Smooth muscle cell (in vitro differentiated cells): ENCODE data around the gene GOLPH3. TPM values are rescaled to one million over a fixed set of nuclear protein-coding genes. Genes with fewer than 3 reads are reported as not detected.
"Not testable (repeated sequence)": the region's sequence is repeated elsewhere in the genome, so short reads cannot be mapped to it uniquely, and the experiment has no call there.

Experiments
- DNase-seq: peaks from one replicate; lab custom pipeline; 2025; ENCODE audit not compliant: unreplicated experiment; lab: John Stamatoyannopoulos, UW
- H2AFZ ChIP-seq: fragments of 200-600 bp; sonication (generic); 2 replicates; pipeline ENCODE4 v1.6.0; 2016; ENCODE audit warnings: antibody characterized with exemption, low read depth, mild to moderate bottlenecking
- H3F3A ChIP-seq: fragments of 200-600 bp; sonication (generic); 2 replicates; pipeline ENCODE4 v1.6.0; 2017; ENCODE audit warnings: antibody characterized with exemption, low read depth
- H3K27ac ChIP-seq: fragments of 200-600 bp; sonication (generic); 2 replicates; pipeline ENCODE4 v1.5.1; 2016; ENCODE audit warnings: low read depth, mild to moderate bottlenecking
- H3K27me3 ChIP-seq: fragments of 200-600 bp; sonication (generic); 2 replicates; pipeline ENCODE4 v1.6.1; 2016; ENCODE audit warnings: low read depth, mild to moderate bottlenecking
- H3K36me3 ChIP-seq: fragments of 200-600 bp; sonication (generic); 2 replicates; pipeline ENCODE4 v1.5.1; 2016; ENCODE audit warnings: low read depth
- H3K4me1 ChIP-seq: fragments of 200-600 bp; sonication (generic); 2 replicates; pipeline ENCODE4 v1.5.1; 2016; ENCODE audit warnings: low read depth
- H3K4me2 ChIP-seq: fragments of 200-600 bp; sonication (generic); 2 replicates; pipeline ENCODE4 v1.6.0; 2016; ENCODE audit warnings: mild to moderate bottlenecking
- H3K4me3 ChIP-seq: fragments of 200-600 bp; sonication (generic); 2 replicates; pipeline ENCODE4 v1.5.1; 2016; ENCODE audit warnings: mild to moderate bottlenecking
- H3K79me2 ChIP-seq: fragments of 200-600 bp; sonication (generic); 2 replicates; pipeline ENCODE4 v1.6.0; 2016; ENCODE audit warnings: low read depth, mild to moderate bottlenecking
- H3K9ac ChIP-seq: fragments of 200-600 bp; sonication (generic); 2 replicates; pipeline ENCODE4 v1.6.0; 2016; ENCODE audit warnings: low read depth
- H3K9me3 ChIP-seq: fragments of 200-600 bp; sonication (generic); replicated peaks from 2 replicates; pipeline ENCODE4 v1.5.1; 2016; ENCODE audit warnings: low read depth
- H4K20me1 ChIP-seq: fragments of 200-600 bp; sonication (generic); 2 replicates; pipeline ENCODE4 v1.6.0; 2016; ENCODE audit warnings: low read depth
- WGBS: methylation state at CpG from one replicate; pipeline ENCODE4 v1.1.7; 2016; ENCODE audit warnings: low lambda C conversion rate; 5-methylcytosine and 5-hydroxymethylcytosine counted together
- polyA plus RNA-seq: library from polyadenylated mRNA; unstranded; fragments of >200 nt; fragmentation: Nextera tagmentation; extraction: Ambion mirVana; gene quantifications from 2 replicates; pipeline ENCODE4 v1.2.1, GENCODE V29; 2016
- total RNA-seq: library from RNA; depleted of rRNA; stranded (reverse); fragments of >200 nt; gene quantifications from 2 replicates; pipeline ENCODE4 v1.2.3, GENCODE V29; 2014
- TF ChIP-seq, protein P1 (sequence below): fragments of 200-600 bp; sonication (generic); IDR thresholded peaks from 2 replicates; pipeline ENCODE4 v1.5.1; 2017; ENCODE audit warnings: borderline replicate concordance, mild to moderate bottlenecking, antibody characterized with exemption; ENCODE audit not compliant: insufficient read depth, poor library complexity, severe bottlenecking

The GOLPH3 gene
- total and polyA plus RNA-seq, 2 experiments from 2014 or later, result 95.3 to 108 TPM

DNA sequence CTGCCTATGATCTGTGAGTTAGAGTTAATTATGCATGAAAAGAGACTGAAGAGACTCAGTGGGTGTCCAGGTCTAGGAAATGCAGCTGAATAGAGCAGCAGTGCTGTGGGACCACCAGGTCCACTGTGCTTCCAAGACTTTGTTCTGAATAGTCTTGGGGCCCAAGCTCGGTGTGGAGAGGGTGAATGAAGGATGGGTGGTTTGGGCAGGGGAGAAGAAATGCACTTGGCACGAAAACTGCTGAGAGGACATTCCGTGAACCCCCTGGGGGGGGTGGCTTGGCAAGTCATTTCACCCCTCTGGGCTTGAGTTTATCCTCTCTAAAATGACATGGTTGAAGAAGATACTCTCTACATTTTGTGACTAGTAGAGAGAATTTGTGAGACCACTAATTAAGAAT lies 36.0 kb upstream of the GOLPH3 start:
- Histone ChIP-seq H3K36me3 (no peaks in the 10 kb centered on the region), H3K27ac (no peak overlapping the region), H3K9ac (no peak overlapping the region), H3K4me1 (no peaks in the 10 kb centered on the region), H3K4me2 (no peak overlapping the region), H3K4me3 (no peak overlapping the region), H3F3A (no peaks in the 10 kb centered on the region), H3K27me3 (no peaks in the 10 kb centered on the region), H3K9me3 (no peaks in the 10 kb centered on the region), H4K20me1 (no peaks in the 10 kb centered on the region), H3K79me2 (no peaks in the 10 kb centered on the region), H2AFZ (no peak overlapping the region)
- TF ChIP-seq, protein P1, sequence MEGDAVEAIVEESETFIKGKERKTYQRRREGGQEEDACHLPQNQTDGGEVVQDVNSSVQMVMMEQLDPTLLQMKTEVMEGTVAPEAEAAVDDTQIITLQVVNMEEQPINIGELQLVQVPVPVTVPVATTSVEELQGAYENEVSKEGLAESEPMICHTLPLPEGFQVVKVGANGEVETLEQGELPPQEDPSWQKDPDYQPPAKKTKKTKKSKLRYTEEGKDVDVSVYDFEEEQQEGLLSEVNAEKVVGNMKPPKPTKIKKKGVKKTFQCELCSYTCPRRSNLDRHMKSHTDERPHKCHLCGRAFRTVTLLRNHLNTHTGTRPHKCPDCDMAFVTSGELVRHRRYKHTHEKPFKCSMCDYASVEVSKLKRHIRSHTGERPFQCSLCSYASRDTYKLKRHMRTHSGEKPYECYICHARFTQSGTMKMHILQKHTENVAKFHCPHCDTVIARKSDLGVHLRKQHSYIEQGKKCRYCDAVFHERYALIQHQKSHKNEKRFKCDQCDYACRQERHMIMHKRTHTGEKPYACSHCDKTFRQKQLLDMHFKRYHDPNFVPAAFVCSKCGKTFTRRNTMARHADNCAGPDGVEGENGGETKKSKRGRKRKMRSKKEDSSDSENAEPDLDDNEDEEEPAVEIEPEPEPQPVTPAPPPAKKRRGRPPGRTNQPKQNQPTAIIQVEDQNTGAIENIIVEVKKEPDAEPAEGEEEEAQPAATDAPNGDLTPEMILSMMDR, result no peak
- no peak for DNase-seq
- 94% methylated on average over 3 of the region's 3 CpGs for WGBS

DNA sequence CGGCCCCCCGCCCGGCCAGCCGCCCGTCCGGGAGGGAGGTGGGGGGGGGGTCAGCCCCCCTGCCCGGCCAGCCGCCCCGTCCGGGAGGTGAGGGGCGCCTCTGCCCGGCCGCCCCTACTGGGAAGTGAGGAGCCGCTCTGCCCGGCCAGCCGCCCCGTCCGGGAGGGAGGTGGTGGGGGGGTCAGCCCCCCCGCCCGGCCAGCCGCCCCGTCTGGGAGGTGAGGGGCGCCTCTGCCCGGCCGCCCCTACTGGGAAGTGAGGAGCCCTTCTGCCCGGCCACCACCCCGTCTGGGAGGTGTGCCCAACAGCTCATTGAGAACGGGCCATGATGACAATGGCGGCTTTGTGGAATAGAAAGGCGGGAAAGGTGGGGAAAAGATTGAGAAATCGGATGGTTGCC lies 34.7 kb upstream of the GOLPH3 start:
- not testable (repeated sequence) for H3K27ac ChIP-seq, H3K9me3 ChIP-seq, H3K4me3 ChIP-seq, DNase-seq, H3K4me2 ChIP-seq, H3F3A ChIP-seq, H3K27me3 ChIP-seq, H3K4me1 ChIP-seq, H4K20me1 ChIP-seq, H2AFZ ChIP-seq, H3K36me3 ChIP-seq, H3K9ac ChIP-seq, H3K79me2 ChIP-seq
- 96% methylated on average over 13 of the region's 31 CpGs for WGBS

DNA sequence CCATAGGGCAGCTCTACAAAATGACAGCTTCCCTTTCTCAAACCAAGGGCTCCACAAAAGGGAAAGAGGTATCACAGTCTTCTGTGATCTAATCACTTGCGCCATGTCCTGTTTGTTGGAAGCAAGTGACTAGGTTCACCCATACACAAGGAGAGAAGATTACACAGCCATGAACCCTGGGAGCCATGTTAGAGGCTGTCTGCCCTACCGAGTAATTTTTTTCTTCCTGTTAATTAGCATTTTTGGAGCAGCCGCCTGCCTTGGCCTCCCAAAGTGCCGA lies 33.2 kb upstream of the GOLPH3 start:
- TF ChIP-seq, protein P1, result no peak
- Histone ChIP-seq H3K4me1 (no peaks in the 10 kb centered on the region), H2AFZ (no peak overlapping the region), H4K20me1 (no peaks in the 10 kb centered on the region), H3K27me3 (no peaks in the 10 kb centered on the region), H3K79me2 (no peaks in the 10 kb centered on the region), H3K9ac (no peak overlapping the region), H3K36me3 (no peaks in the 10 kb centered on the region), H3K9me3 (no peaks in the 10 kb centered on the region), H3K4me2 (no peak overlapping the region), H3K4me3 (no peak overlapping the region), H3K27ac (no peak overlapping the region), H3F3A (no peaks in the 10 kb centered on the region)
- 99% methylated on average over 4 of the region's 4 CpGs for WGBS
- DNase-seq, result no peak

DNA sequence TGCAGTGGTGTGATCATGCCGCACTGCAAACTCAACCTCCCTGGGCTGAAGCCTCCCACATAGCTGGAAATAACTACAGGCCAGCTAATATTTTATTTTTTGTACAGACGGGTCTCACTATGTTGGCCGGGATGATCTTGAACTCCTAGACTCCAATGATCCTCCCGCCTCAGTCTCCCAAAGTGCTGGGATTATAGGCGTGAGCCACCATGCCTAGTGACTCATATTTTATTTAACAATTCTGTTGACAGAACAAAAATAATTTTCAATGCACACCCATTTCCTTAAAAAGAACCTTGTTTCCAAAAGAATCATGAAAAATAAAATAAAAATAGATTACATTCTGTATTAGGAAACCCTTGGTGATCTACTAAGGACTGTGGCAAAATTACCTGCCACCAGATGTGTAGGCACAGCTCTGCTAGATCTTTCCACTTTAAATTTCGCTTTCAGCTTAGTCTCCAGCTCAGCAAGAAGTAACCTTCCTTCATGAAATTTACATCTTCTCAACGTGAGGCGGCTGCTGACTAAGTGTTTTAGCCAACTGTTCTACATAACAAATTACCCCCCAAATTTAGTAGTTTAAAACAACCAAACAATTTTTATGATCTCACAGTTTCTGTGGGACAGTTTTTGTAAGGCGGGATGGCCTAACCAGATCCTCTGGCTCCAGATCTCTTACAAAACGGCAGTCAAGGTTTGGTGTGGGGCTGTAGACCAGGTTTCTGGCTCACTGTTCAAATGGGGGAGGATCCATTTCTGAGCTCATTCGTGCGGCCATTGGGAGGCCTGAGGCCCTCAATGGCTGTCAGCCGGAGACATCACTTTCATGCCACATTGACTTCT lies 32.6 kb upstream of the GOLPH3 start:
- Histone ChIP-seq H3F3A (no peaks in the 10 kb centered on the region), H3K9me3 (no peaks in the 10 kb centered on the region), H3K27me3 (no peaks in the 10 kb centered on the region), H3K4me2 (no peak overlapping the region), H3K27ac (no peak overlapping the region), H4K20me1 (no peaks in the 10 kb centered on the region), H3K79me2 (no peaks in the 10 kb centered on the region), H3K9ac (no peak overlapping the region), H2AFZ (no peak overlapping the region), H3K4me3 (no peak overlapping the region), H3K36me3 (no peaks in the 10 kb centered on the region), H3K4me1 (no peaks in the 10 kb centered on the region)
- TF ChIP-seq, protein P1, result no peak
- WGBS, result 96% methylated on average over 13 of the region's 13 CpGs
- no peak for DNase-seq
